ENCODE results near the gene DGLUCY.
"Not testable (repeated sequence)": the region's sequence is repeated elsewhere in the genome, so short reads cannot be mapped to it uniquely, and the experiment has no call there.

The DGLUCY gene

GRCh38 chr14:91207008-91207407 is 93.1 kb downstream of the DGLUCY start:
- no peak for DNase-seq (ENCODE audit: low spot score)

- DNase-seq (ENCODE audit: low spot score) = no peak
These were observed 97.1 kb downstream of the DGLUCY start for GRCh38 chr14:91211017-91211416.

GRCh38 chr14:91214306-91214705 is 100.4 kb downstream of the DGLUCY start:
- DNase-seq (ENCODE audit: low spot score) = no peak

GRCh38 chr14:91215381-91215780 is 101.5 kb downstream of the DGLUCY start:
- DNase-seq (ENCODE audit: low spot score) = no peak

GRCh38 chr14:91216731-91217226 is 102.9 kb downstream of the DGLUCY start:
- no peak for DNase-seq (ENCODE audit: low spot score)

GRCh38 chr14:91218014-91218413 is 104.1 kb downstream of the DGLUCY start:
- no peak for DNase-seq (ENCODE audit: low spot score)

GRCh38 chr14:91219517-91220389 is 105.9 kb downstream of the DGLUCY start:
- no peak for DNase-seq (ENCODE audit: low spot score)

- no peak for DNase-seq (ENCODE audit: low spot score)
These were observed 106.7 kb downstream of the DGLUCY start for GRCh38 chr14:91220581-91221000.

- DNase-seq (ENCODE audit: low spot score) = no peak
These were observed 107.4 kb downstream of the DGLUCY start for GRCh38 chr14:91221270-91221669.

- peak; percentile 46 for DNase-seq (ENCODE audit: low spot score)
These were observed 109.3 kb downstream of the DGLUCY start for GRCh38 chr14:91223028-91223783.

GRCh38 chr14:91225025-91225424 is 111.2 kb downstream of the DGLUCY start:
- DNase-seq (ENCODE audit: low spot score) = peak; percentile 59

GRCh38 chr14:91226360-91226759 is 112.5 kb downstream of the DGLUCY start:
- DNase-seq (ENCODE audit: low spot score) = not testable (repeated sequence)

- no peak for DNase-seq (ENCODE audit: low spot score)
These were observed 113.3 kb downstream of the DGLUCY start for GRCh38 chr14:91227183-91227628.

- peak; percentile 79 for DNase-seq (ENCODE audit: low spot score)
These were observed 114.5 kb downstream of the DGLUCY start for GRCh38 chr14:91228112-91229004.

GRCh38 chr14:91229005-91229382 is 115.1 kb downstream of the DGLUCY start:
- DNase-seq (ENCODE audit: low spot score) = no peak

- DNase-seq (ENCODE audit: low spot score) = peak; percentile 74
These were observed 115.9 kb downstream of the DGLUCY start for GRCh38 chr14:91229743-91230200.

GRCh38 chr14:91230397-91231035 is 116.6 kb downstream of the DGLUCY start:
- no peak for DNase-seq (ENCODE audit: low spot score)

GRCh38 chr14:91231446-91231845 is 117.6 kb downstream of the DGLUCY start:
- no peak for DNase-seq (ENCODE audit: low spot score)

- no peak for DNase-seq (ENCODE audit: low spot score)
These were observed 118.2 kb downstream of the DGLUCY start for GRCh38 chr14:91232052-91232451.

GRCh38 chr14:91232603-91233002 is 118.7 kb downstream of the DGLUCY start:
- DNase-seq (ENCODE audit: low spot score) = no peak

Measured in kidney tubule cell (primary cell).